Mammary epithelial cell (primary cell): Measurements from ENCODE around the gene RADIL.

Experiments used
- EZH2 ChIP-seq: IDR thresholded peaks from 2 replicates; pipeline ENCODE4 v1.6.1; 2012; ENCODE audit warnings: low read length, inconsistent platforms, borderline replicate concordance
- TF ChIP-seq, protein P1 (sequence below), 2 donors: IDR thresholded peaks in 1 of 2; conservative IDR thresholded peaks in 1 of 2; 2 replicates each; pipeline ENCODE4 v1.5.1; 2011 to 2012; ENCODE audit warnings: inconsistent platforms in 2 of 2, low read length in 2 of 2, mild to moderate bottlenecking in 2 of 2, control low read depth in 1 of 2, low read depth in 1 of 2; ENCODE audit not compliant: insufficient read depth in 1 of 2; ENCODE audit errors: extremely low read depth in 1 of 2

DNA sequence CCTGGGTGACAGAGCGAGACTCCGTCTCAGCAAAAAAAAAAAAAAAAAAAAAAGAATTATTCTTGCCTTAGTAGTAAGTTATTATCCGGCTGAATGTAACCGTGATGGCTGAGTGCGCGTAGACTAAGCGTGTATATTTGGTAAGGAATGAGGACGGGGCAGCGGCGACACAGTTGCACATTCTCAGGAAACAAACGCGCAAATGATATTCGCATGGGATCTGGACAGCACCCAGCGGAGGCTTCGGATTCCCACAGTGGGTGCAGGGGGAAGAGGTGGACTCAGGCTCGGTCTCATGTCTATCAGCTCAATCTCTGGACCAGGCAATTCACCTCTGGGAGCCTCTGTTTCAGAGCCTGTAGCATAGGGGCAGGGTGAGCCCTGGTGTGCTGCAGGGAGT lies 50.8 kb downstream of the RADIL start:
- TF ChIP-seq, protein P1, sequence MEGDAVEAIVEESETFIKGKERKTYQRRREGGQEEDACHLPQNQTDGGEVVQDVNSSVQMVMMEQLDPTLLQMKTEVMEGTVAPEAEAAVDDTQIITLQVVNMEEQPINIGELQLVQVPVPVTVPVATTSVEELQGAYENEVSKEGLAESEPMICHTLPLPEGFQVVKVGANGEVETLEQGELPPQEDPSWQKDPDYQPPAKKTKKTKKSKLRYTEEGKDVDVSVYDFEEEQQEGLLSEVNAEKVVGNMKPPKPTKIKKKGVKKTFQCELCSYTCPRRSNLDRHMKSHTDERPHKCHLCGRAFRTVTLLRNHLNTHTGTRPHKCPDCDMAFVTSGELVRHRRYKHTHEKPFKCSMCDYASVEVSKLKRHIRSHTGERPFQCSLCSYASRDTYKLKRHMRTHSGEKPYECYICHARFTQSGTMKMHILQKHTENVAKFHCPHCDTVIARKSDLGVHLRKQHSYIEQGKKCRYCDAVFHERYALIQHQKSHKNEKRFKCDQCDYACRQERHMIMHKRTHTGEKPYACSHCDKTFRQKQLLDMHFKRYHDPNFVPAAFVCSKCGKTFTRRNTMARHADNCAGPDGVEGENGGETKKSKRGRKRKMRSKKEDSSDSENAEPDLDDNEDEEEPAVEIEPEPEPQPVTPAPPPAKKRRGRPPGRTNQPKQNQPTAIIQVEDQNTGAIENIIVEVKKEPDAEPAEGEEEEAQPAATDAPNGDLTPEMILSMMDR (conservative IDR thresholded peaks at IDR 0.05 in 1 of 2, IDR thresholded peaks at IDR 0.05 in 1 of 2; ENCODE audit: extremely low read depth in 1 of 2, insufficient read depth in 1 of 2, low read depth in 1 of 2, low read length in 2 of 2): no peak
- no peak for TF ChIP-seq EZH2
